RPMI7951 (cell line): ENCODE results near the gene ERVMER34-1. TPM values are rescaled to one million over a fixed set of nuclear protein-coding genes. Genes with fewer than 3 reads are reported as not detected.

Source experiments
- DNase-seq: peaks from one replicate; pipeline ENCODE4 v3.0.0-alpha.2; 2012; ENCODE audit warnings: low read depth
- total RNA-seq: library from RNA; depleted of rRNA; stranded (reverse); fragments of >200 nt; shearing (Covaris generic); gene quantifications from 2 replicates; pipeline ENCODE4 v1.2.3, GENCODE V29; 2014; rRNA removed

Gene ERVMER34-1
- total RNA-seq = 0.12 and 0.39 TPM in 2 replicates

GRCh38 chr4:52750819-52751486, at the start of gene ERVMER34-1:
TSS of gene ERVMER34-1 (minus strand) at chr4:52751425. CDS start at chr4:52745520, 5,905 bp downstream.
- DNase-seq = peak; percentile 23

GRCh38 chr4:52799813-52800212, 48.6 kb upstream of the ERVMER34-1 start:
- peak; percentile 19 for DNase-seq

GRCh38 chr4:52795533-52795932, 44.3 kb upstream of the ERVMER34-1 start:
- no peak for DNase-seq

GRCh38 chr4:52791936-52792335, 40.7 kb upstream of the ERVMER34-1 start:
- no peak for DNase-seq

GRCh38 chr4:52789774-52790173, 38.5 kb upstream of the ERVMER34-1 start:
- no peak for DNase-seq

- DNase-seq = no peak
Measured at GRCh38 chr4:52788806-52789205, 37.6 kb upstream of the ERVMER34-1 start.

- no peak for DNase-seq
Measured at GRCh38 chr4:52783069-52783468, 31.8 kb upstream of the ERVMER34-1 start.

GRCh38 chr4:52780617-52781354, 29.6 kb upstream of the ERVMER34-1 start:
- DNase-seq = peak; percentile 28

- peak; percentile 33 for DNase-seq
Measured at GRCh38 chr4:52780206-52780605, 29.0 kb upstream of the ERVMER34-1 start.

GRCh38 chr4:52760256-52760655, 9.0 kb upstream of the ERVMER34-1 start:
- DNase-seq = no peak

- no peak for DNase-seq
Measured at GRCh38 chr4:52755426-52755825, 4.2 kb upstream of the ERVMER34-1 start.

- DNase-seq = no peak
Measured at GRCh38 chr4:52752936-52753335, 1.7 kb upstream of the ERVMER34-1 start.

- DNase-seq = peak; percentile 6
Measured at GRCh38 chr4:52751487-52751911, 274 bp upstream of the ERVMER34-1 start.

- no peak for DNase-seq
Measured at GRCh38 chr4:52750213-52750612, 1.0 kb downstream of the ERVMER34-1 start.

- DNase-seq = no peak
Measured at GRCh38 chr4:52748432-52748831, 2.8 kb downstream of the ERVMER34-1 start.

- no peak for DNase-seq
Measured at GRCh38 chr4:52744588-52744987, 6.6 kb downstream of the ERVMER34-1 start.

GRCh38 chr4:52743444-52744019, 7.7 kb downstream of the ERVMER34-1 start:
- no peak for DNase-seq

- no peak for DNase-seq
Measured at GRCh38 chr4:52729586-52729985, 21.6 kb downstream of the ERVMER34-1 start.

- no peak for DNase-seq
Measured at GRCh38 chr4:52728691-52729240, 22.5 kb downstream of the ERVMER34-1 start.

GRCh38 chr4:52726826-52727580, 24.2 kb downstream of the ERVMER34-1 start:
- no peak for DNase-seq

GRCh38 chr4:52721968-52722815, 29.0 kb downstream of the ERVMER34-1 start:
- DNase-seq = peak; percentile 96
